GM18507 (cell line): ENCODE data around the gene ZNF792.
"Not testable (repeated sequence)": the region's sequence is repeated elsewhere in the genome, so short reads cannot be mapped to it uniquely, and the experiment has no call there.

Source experiments
- DNase-seq: peaks from one replicate; pipeline ENCODE4 v3.0.0; 2011; ENCODE audit warnings: low read depth; ENCODE audit not compliant: insufficient read length; ENCODE audit errors: extremely low spot score
- FAIRE-seq: peaks from 2 replicates; lab custom pipeline; 2011; peaks lifted over from hg19 to GRCh38; lab: Jason Lieb, UNC

ZNF792 gene

DNA sequence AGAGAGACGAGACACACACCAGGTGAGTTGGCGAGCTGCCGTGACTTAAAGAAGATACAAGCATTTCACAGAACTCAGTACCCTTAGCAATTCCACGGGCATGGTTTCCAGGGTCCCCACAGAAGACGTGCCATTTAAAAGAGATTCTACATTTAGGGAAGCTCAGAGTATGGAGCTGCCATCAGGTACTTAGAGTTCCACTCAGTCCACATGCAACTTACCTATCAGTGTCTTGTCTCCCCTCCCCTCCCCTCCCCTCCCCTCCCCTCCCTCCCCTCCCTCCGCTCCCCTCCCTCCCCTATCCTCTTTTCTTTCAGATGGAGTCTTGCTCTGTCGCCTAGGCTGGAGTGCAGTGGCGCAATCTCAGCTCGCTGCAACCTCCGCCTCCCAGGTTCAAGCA, 25.1 kb downstream of the ZNF792 start:
- DNase-seq, result no peak
- no peak for FAIRE-seq

GRCh38 chr19:34936184-34936583, 27.8 kb downstream of the ZNF792 start:
- DNase-seq (no peak), FAIRE-seq (no peak)

DNA sequence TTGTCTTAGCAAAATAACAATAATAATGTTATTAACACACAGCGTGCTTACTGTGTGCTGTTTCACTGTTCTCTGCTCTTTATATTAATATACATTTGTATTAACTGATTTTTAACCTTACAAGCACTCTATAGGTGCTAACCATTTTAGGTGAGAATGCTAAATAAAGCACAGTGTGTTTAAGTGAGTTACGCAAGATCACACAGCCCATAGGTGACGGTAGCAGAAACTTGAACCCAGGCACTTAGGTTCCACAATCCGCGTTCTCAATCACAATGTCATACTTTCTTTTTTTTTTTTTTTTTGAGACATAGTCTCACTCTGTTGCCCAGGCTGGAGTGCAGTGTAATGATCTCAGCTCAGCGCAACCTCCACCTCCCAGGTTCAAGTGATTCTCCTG, 31.5 kb downstream of the ZNF792 start:
- DNase-seq (no peak), FAIRE-seq (no peak)

DNA sequence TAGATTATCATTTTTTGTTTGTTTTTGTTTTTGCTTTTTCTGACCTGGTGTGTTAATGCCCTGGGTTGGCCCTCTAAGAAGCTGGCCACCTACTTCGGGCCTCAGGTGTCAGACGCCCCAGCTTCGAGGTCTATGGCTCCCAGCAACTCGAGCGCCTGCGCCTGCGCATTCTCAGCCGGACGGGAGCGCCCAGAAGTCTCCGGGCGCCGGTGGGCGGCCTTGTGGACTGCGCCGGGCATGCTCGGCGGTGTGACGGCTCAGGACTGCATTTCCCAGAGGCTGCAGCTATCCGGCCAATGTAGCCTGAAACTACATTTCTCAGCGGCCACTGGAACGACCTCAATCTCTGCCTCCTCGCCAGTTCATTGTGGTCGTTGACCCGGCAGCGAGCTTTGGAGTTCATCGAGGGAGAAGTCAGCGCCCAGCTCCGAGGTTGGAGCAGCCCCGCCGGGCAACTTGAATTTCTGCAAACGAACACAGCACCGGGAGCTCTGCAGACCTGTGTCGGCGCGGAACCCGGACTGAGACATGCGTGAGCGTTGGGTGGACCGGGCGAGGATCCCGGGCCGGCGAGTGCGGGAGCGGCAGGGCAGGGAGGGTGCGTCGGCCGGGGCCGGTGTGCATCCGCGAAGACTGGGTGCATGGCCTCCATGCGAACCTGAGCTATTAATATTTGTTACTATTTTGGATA, 37.2 kb downstream of the ZNF792 start, which contains the start of gene ZNF30:
Gene ZNF30, plus strand, starts transcription at position 219 of the 691 bp plus-strand sequence. CDS start 3,045 bp downstream, outside the sequence.
- FAIRE-seq (peak; percentile 71), DNase-seq (peak; percentile 84)

DNA sequence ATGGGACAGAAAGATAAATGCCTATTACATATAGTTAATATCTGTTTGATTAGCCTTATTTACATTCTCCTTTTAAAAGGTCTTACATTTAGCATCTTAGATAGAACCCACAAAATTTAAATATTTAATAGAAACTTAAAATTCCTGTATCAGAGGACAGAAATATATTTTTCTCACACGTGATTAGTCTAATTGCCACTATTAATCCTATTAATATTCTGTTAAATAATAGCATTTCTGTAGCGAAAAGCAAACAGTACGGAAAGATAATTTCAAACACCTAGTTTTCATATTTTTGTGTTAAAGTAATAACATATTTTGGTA, 37.7 kb downstream of the ZNF792 start:
- no peak for FAIRE-seq
- no peak for DNase-seq

- FAIRE-seq (no peak), DNase-seq (no peak)
These were observed 38.7 kb downstream of the ZNF792 start for GRCh38 chr19:34925278-34925855.

- not testable (repeated sequence) for FAIRE-seq, DNase-seq
These were observed 43.8 kb downstream of the ZNF792 start for GRCh38 chr19:34920090-34920786.

GRCh38 chr19:34918190-34918589, 45.8 kb downstream of the ZNF792 start:
- no peak for DNase-seq
- FAIRE-seq, result no peak

- DNase-seq, FAIRE-seq: not testable (repeated sequence)
These were observed 46.9 kb downstream of the ZNF792 start for GRCh38 chr19:34917144-34917543.

- no peak for FAIRE-seq
- no peak for DNase-seq
These were observed 53.3 kb downstream of the ZNF792 start for GRCh38 chr19:34910770-34911169.
